SK-N-MC (cell line): Measurements from ENCODE around the gene CELA1.

ENCODE experiments used
- DNase-seq: peaks from one replicate; pipeline ENCODE4 v3.0.0-alpha.2; 2011; ENCODE audit warnings: low read depth, low spot score
- H3K27ac ChIP-seq: fragments of 200-600 bp; sonication (generic); 2 replicates; pipeline ENCODE4 v1.5.1; 2016; ENCODE audit warnings: mixed run types
- H3K36me3 ChIP-seq: fragments of 200-600 bp; sonication (generic); 2 replicates; pipeline ENCODE4 v1.6.1; 2017; ENCODE audit warnings: antibody characterized with exemption, low read length, mixed read lengths; ENCODE audit not compliant: insufficient read depth
- H3K4me3 ChIP-seq: fragments of 200-600 bp; sonication (generic); 2 replicates; pipeline ENCODE4 v1.5.1; 2016
- H3K9ac ChIP-seq: fragments of 200-600 bp; sonication (generic); 2 replicates; pipeline ENCODE4 v1.8.0; 2017; ENCODE audit warnings: mixed run types, mixed read lengths; ENCODE audit not compliant: insufficient read length
- H3K9me3 ChIP-seq: fragments of 200-600 bp; sonication (generic); 2 replicates; pipeline ENCODE4 v1.6.1; 2017; ENCODE audit warnings: low read depth, mild to moderate bottlenecking, antibody characterized with exemption, low read length, moderate library complexity, mixed read lengths
- EZH2 ChIP-seq: fragments of 200-600 bp; sonication (generic); IDR thresholded peaks from one replicate; pipeline ENCODE4 v1.6.1; 2017; ENCODE audit warnings: antibody characterized with exemption
- FOXP2 ChIP-seq: optimal IDR thresholded peaks from 2 replicates; pipeline ENCODE3; 2011; ENCODE audit warnings: mild to moderate bottlenecking, moderate library complexity; ENCODE audit not compliant: insufficient read depth; ENCODE audit errors: extremely low read length, control extremely low read depth
- POLR2AphosphoS5 ChIP-seq: IDR thresholded peaks from 2 replicates; pipeline ENCODE4 v1.6.1; 2012; ENCODE audit warnings: mild to moderate bottlenecking, low read depth, low read length, borderline replicate concordance

Gene CELA1

GRCh38 chr12:51359851-51360250, 13.4 kb upstream of the CELA1 start:
- Histone ChIP-seq H3K9ac (no peak overlapping the region), H3K27ac (no peak overlapping the region), H3K9me3 (no peaks in the 10 kb centered on the region), H3K36me3 (no peaks in the 10 kb centered on the region), H3K4me3 (no peak overlapping the region)
- no peak for DNase-seq
- TF ChIP-seq POLR2AphosphoS5 (no peak), EZH2 (no peak), FOXP2 (no peak)

GRCh38 chr12:51358496-51358895, 12.0 kb upstream of the CELA1 start:
- Histone ChIP-seq H3K4me3 (no peak overlapping the region), H3K27ac (no peak overlapping the region), H3K9me3 (no peaks in the 10 kb centered on the region), H3K36me3 (no peaks in the 10 kb centered on the region), H3K9ac (no peak overlapping the region)
- no peak for DNase-seq
- no peak for TF ChIP-seq POLR2AphosphoS5
- no peak for TF ChIP-seq FOXP2
- TF ChIP-seq EZH2, result no peak

- Histone ChIP-seq H3K9ac (no peak overlapping the region), H3K27ac (no peak overlapping the region), H3K9me3 (no peaks in the 10 kb centered on the region), H3K4me3 (no peak overlapping the region), H3K36me3 (no peaks in the 10 kb centered on the region)
- no peak for TF ChIP-seq EZH2
- TF ChIP-seq POLR2AphosphoS5, result no peak
- TF ChIP-seq FOXP2, result no peak
- no peak for DNase-seq
These were observed 11.0 kb upstream of the CELA1 start for GRCh38 chr12:51357374-51358047.

GRCh38 chr12:51351913-51352532, 5.5 kb upstream of the CELA1 start:
- TF ChIP-seq POLR2AphosphoS5, result no peak
- TF ChIP-seq FOXP2, result no peak
- no peak for TF ChIP-seq EZH2
- no peak overlapping the region for H3K9ac ChIP-seq
- no peaks in the 10 kb centered on the region for H3K36me3 ChIP-seq
- H3K4me3 ChIP-seq, result no peak overlapping the region
- H3K27ac ChIP-seq, result no peak overlapping the region
- no peak for DNase-seq
- no peaks in the 10 kb centered on the region for H3K9me3 ChIP-seq

- H3K4me3 ChIP-seq, result no peak overlapping the region
- TF ChIP-seq POLR2AphosphoS5 (no peak), FOXP2 (no peak), EZH2 (no peak)
- DNase-seq, result no peak
These were observed 2.5 kb upstream of the CELA1 start for GRCh38 chr12:51349026-51349425.

GRCh38 chr12:51348116-51348515, 1.6 kb upstream of the CELA1 start:
- no peaks in the 10 kb centered on the region for H3K36me3 ChIP-seq
- no peak for DNase-seq
- no peaks in the 10 kb centered on the region for H3K9me3 ChIP-seq
- H3K27ac ChIP-seq, result no peak overlapping the region
- H3K9ac ChIP-seq, result no peak overlapping the region
- TF ChIP-seq EZH2 (no peak), POLR2AphosphoS5 (no peak), FOXP2 (no peak)
- H3K4me3 ChIP-seq, result no peak overlapping the region

More at GRCh38 chr12:51349026-51349425, 2.5 kb upstream of the CELA1 start:
- H3K36me3 ChIP-seq, result no peaks in the 10 kb centered on the region
- H3K9me3 ChIP-seq, result no peaks in the 10 kb centered on the region
- no peak overlapping the region for H3K9ac ChIP-seq
- H3K27ac ChIP-seq, result no peak overlapping the region

- H3K9ac ChIP-seq, result no peak overlapping the region
- no peak for DNase-seq
- no peaks in the 10 kb centered on the region for H3K9me3 ChIP-seq
- H3K27ac ChIP-seq, result no peak overlapping the region
- no peaks in the 10 kb centered on the region for H3K36me3 ChIP-seq
- no peak for TF ChIP-seq POLR2AphosphoS5
- TF ChIP-seq FOXP2, result no peak
- TF ChIP-seq EZH2, result no peak
- H3K4me3 ChIP-seq, result no peak overlapping the region
These were observed 798 bp downstream of the CELA1 start for GRCh38 chr12:51345681-51346080.

- no peak overlapping the region for H3K4me3 ChIP-seq
- no peaks in the 10 kb centered on the region for H3K9me3 ChIP-seq
- no peak overlapping the region for H3K9ac ChIP-seq
- TF ChIP-seq FOXP2 (no peak), POLR2AphosphoS5 (no peak), EZH2 (no peak)
- no peaks in the 10 kb centered on the region for H3K36me3 ChIP-seq
- no peak for DNase-seq
- H3K27ac ChIP-seq, result no peak overlapping the region
These were observed 3.3 kb downstream of the CELA1 start for GRCh38 chr12:51343201-51343600.

GRCh38 chr12:51342416-51342815, 4.1 kb downstream of the CELA1 start:
- Histone ChIP-seq H3K9me3 (no peaks in the 10 kb centered on the region), H3K36me3 (no peaks in the 10 kb centered on the region), H3K27ac (no peak overlapping the region), H3K9ac (no peak overlapping the region), H3K4me3 (no peak overlapping the region)
- no peak for TF ChIP-seq EZH2
- DNase-seq, result no peak
